Liver (tissue), 9 donors: ENCODE results near the gene OR4Q2. TPM values are rescaled to one million over a fixed set of nuclear protein-coding genes. Genes with fewer than 3 reads are reported as not detected.

Experiments used
- DNase-seq: peaks from one replicate; pipeline ENCODE4 v3.0.0-alpha.2; 2017; ENCODE audit warnings: low spot score
- H3K27ac ChIP-seq, 2 donors: one replicate each; pipeline ENCODE4 v1.7.0; 2013; ENCODE audit warnings: inconsistent platforms in 2 of 2, low read length in 2 of 2, control low read depth in 1 of 2, low read depth in 1 of 2, mild to moderate bottlenecking in 1 of 2
- H3K27me3 ChIP-seq, 4 donors: one replicate each; pipeline versions ENCODE4 v1.6.1 to v1.7.0; 2013; ENCODE audit warnings: low read length in 3 of 4, inconsistent platforms in 1 of 4, mild to moderate bottlenecking in 1 of 4, moderate library complexity in 1 of 4; ENCODE audit not compliant: control insufficient read depth in 4 of 4, insufficient read depth in 4 of 4
- H3K36me3 ChIP-seq, 4 donors: one replicate each; pipeline versions ENCODE4 v1.6.1 to v1.7.0; 2013; ENCODE audit warnings: low read length in 3 of 4, mild to moderate bottlenecking in 3 of 4, low read depth in 1 of 4, moderate library complexity in 1 of 4; ENCODE audit not compliant: control insufficient read depth in 4 of 4, insufficient read depth in 3 of 4
- H3K4me1 ChIP-seq, 4 donors: one replicate each; pipeline versions ENCODE4 v1.6.1 to v1.7.0; 2013; ENCODE audit warnings: low read length in 3 of 4, mild to moderate bottlenecking in 3 of 4, moderate library complexity in 1 of 4; ENCODE audit not compliant: control insufficient read depth in 4 of 4, insufficient read depth in 4 of 4
- H3K4me3 ChIP-seq, 3 donors: one replicate each; pipeline versions ENCODE4 v1.6.1 to v1.7.0; 2013; ENCODE audit warnings: low read length in 3 of 3, control low read depth in 1 of 3, low read depth in 1 of 3, mild to moderate bottlenecking in 1 of 3
- H3K9ac ChIP-seq, 2 donors: one replicate each; pipeline ENCODE4 v1.7.0; 2013; ENCODE audit warnings: low read length in 2 of 2, mild to moderate bottlenecking in 2 of 2, moderate library complexity in 2 of 2, control low read depth in 1 of 2, low read depth in 1 of 2
- H3K9me3 ChIP-seq, 4 donors: one replicate each; pipeline versions ENCODE4 v1.6.1 to v1.7.0; 2013; ENCODE audit warnings: low read length in 3 of 4; ENCODE audit not compliant: control insufficient read depth in 4 of 4
- ATF3 ChIP-seq: IDR thresholded peaks from 2 replicates; pipeline ENCODE4 v1.6.1; 2016; ENCODE audit warnings: antibody characterized with exemption
- EGR1 ChIP-seq, 2 donors: IDR thresholded peaks; 2 replicates each; pipeline ENCODE4 v1.6.1; 2016 to 2018; ENCODE audit warnings: antibody characterized with exemption in 2 of 2, low read depth in 2 of 2
- FOXA1 ChIP-seq: IDR thresholded peaks from 2 replicates; pipeline ENCODE4 v1.6.1; 2016; ENCODE audit warnings: antibody characterized with exemption
- FOXA2 ChIP-seq: IDR thresholded peaks from 2 replicates; pipeline ENCODE4 v1.6.1; 2016; ENCODE audit warnings: antibody characterized with exemption
- GABPA ChIP-seq, 2 donors: IDR thresholded peaks in 1 of 2; conservative IDR thresholded peaks in 1 of 2; 2 replicates each; pipeline ENCODE4 v1.6.1; 2016; ENCODE audit warnings: antibody characterized with exemption in 2 of 2, mild to moderate bottlenecking in 1 of 2, moderate library complexity in 1 of 2
- HNF4A ChIP-seq, 2 donors: conservative IDR thresholded peaks; 2 replicates each; pipeline ENCODE4 v1.6.1; 2016; ENCODE audit warnings: antibody characterized with exemption in 2 of 2, mild to moderate bottlenecking in 2 of 2
- HNF4G ChIP-seq: IDR thresholded peaks from 2 replicates; pipeline ENCODE4 v1.6.1; 2016; ENCODE audit warnings: antibody characterized with exemption
- JUND ChIP-seq, 2 donors: IDR thresholded peaks; 2 replicates each; pipeline ENCODE4 v1.6.1; 2016; ENCODE audit warnings: antibody characterized with exemption in 2 of 2
- MAX ChIP-seq: IDR thresholded peaks from 2 replicates; pipeline ENCODE4 v1.6.1; 2016; ENCODE audit warnings: antibody characterized with exemption
- NR2F2 ChIP-seq: IDR thresholded peaks from 2 replicates; pipeline ENCODE4 v1.6.1; 2016; ENCODE audit warnings: antibody characterized with exemption
- RAD21 ChIP-seq, 2 donors: IDR thresholded peaks; 2 replicates each; pipeline ENCODE4 v1.6.1; 2016; ENCODE audit warnings: antibody characterized with exemption in 2 of 2, mild to moderate bottlenecking in 2 of 2
- REST ChIP-seq: IDR thresholded peaks from 2 replicates; pipeline ENCODE4 v1.6.1; 2016; ENCODE audit warnings: antibody characterized with exemption, mild to moderate bottlenecking
- RXRA ChIP-seq, 2 donors: IDR thresholded peaks; 2 replicates each; pipeline ENCODE4 v1.6.1; 2017 to 2018; ENCODE audit warnings: antibody characterized with exemption in 2 of 2, mild to moderate bottlenecking in 1 of 2
- SP1 ChIP-seq: IDR thresholded peaks from 2 replicates; pipeline ENCODE4 v1.6.1; 2018; ENCODE audit warnings: antibody characterized with exemption, mild to moderate bottlenecking
- TAF1 ChIP-seq: conservative IDR thresholded peaks from 2 replicates; pipeline ENCODE4 v1.6.1; 2016; ENCODE audit warnings: antibody characterized with exemption, mild to moderate bottlenecking
- YY1 ChIP-seq: IDR thresholded peaks from 2 replicates; pipeline ENCODE4 v1.6.1; 2016; ENCODE audit warnings: antibody characterized with exemption, mild to moderate bottlenecking
- ZBTB33 ChIP-seq: IDR thresholded peaks from 2 replicates; pipeline ENCODE4 v1.6.1; 2016; ENCODE audit warnings: antibody characterized with exemption
- WGBS: extraction: QIAGEN DNeasy Blood & Tissue Kit; methylation state at CpG from one replicate; pipeline ENCODE4 v1.1.7; 2013; 5-methylcytosine and 5-hydroxymethylcytosine counted together
- polyA plus RNA-seq, 2 donors: library from polyadenylated mRNA; stranded (reverse) in 1 of 2; unstranded in 1 of 2; fragments of 200-250 nt in 1 of 2; fragments of >200 nt in 1 of 2; fragmentation: Nextera tagmentation in 1 of 2; extraction: Ambion mirVana in 1 of 2; gene quantifications; one replicate each; pipeline versions ENCODE4 v1.2.1 to v1.2.3, GENCODE V29; 2013 to 2015
- total RNA-seq, 2 donors: library from RNA; depleted of rRNA; stranded (reverse); fragments of >200 nt; gene quantifications; one replicate each; pipeline ENCODE4 v1.2.3, GENCODE V29; 2014
- TF ChIP-seq, protein P1 (sequence below): fragments of 150-350 bp; IDR thresholded peaks from 2 replicates; pipeline ENCODE4 v1.5.1; 2017; ENCODE audit warnings: improper control_type of control experiment, low read depth, low read length; ENCODE audit not compliant: missing input control
- donor health status: healthy.
- donor health status: healthy.
- donor health status: healthy.
- donor health status: healthy.
- donor health status: healthy.

Gene OR4Q2
- total and polyA plus RNA-seq, 4 donors = not detected

GRCh38 chr14:20008156-20008555 is 6.2 kb downstream of the OR4Q2 start:
- H3K4me3 ChIP-seq = no peak overlapping the region
- no peaks in the 10 kb centered on the region for H3K27me3 ChIP-seq
- DNase-seq = no peak
- H3K4me1 ChIP-seq = no peaks in the 10 kb centered on the region
- H3K27ac ChIP-seq = no peak overlapping the region
- no peaks in the 10 kb centered on the region for H3K36me3 ChIP-seq
- TF ChIP-seq TAF1 (no peak), ZBTB33 (no peak), GABPA (IDR thresholded peaks at IDR 0.05 in 1 of 2, conservative IDR thresholded peaks at IDR 0.05 in 1 of 2) (no peak), HNF4A (conservative IDR thresholded peaks at IDR 0.05) (no peak), JUND (IDR thresholded peaks at IDR 0.05) (no peak)
- H3K9me3 ChIP-seq = no peaks in the 10 kb centered on the region
- no peak overlapping the region for H3K9ac ChIP-seq

GRCh38 chr14:20019257-20019865 is 17.4 kb downstream of the OR4Q2 start, which contains the start of gene OR4K14:
OR4K14 (minus strand) TSS chr14:20019307; CDS start chr14:20015193, 4,114 bp downstream.
- DNase-seq = no peak
- Histone ChIP-seq H3K4me3 (no peak within 1 kb of the TSS), H3K4me1 (no peaks in the 10 kb centered on the region), H3K9ac (no peak within 1 kb of the TSS), H3K27ac (no peak within 1 kb of the TSS), H3K27me3 (no peaks in the 10 kb centered on the region), H3K36me3 (no peaks in the 10 kb centered on the region), H3K9me3 (peaks cover 0 to 4% (median 4%) of the 10 kb centered on the region in 4 donors)
- 65% methylated on average over 2 of the region's 2 CpGs for WGBS
- TF ChIP-seq ZBTB33 (no peak), ATF3 (no peak), HNF4A (conservative IDR thresholded peaks at IDR 0.05) (no peak), RAD21 (IDR thresholded peaks at IDR 0.05) (no peak), TAF1 (no peak), FOXA2 (no peak), EGR1 (IDR thresholded peaks at IDR 0.05; ENCODE audit: low read depth in 2 of 2) (no peak), RXRA (IDR thresholded peaks at IDR 0.05) (no peak), HNF4G (no peak), YY1 (no peak), NR2F2 (no peak), GABPA (IDR thresholded peaks at IDR 0.05 in 1 of 2, conservative IDR thresholded peaks at IDR 0.05 in 1 of 2) (no peak), FOXA1 (no peak), MAX (no peak), JUND (IDR thresholded peaks at IDR 0.05) (no peak), SP1 (no peak), REST (no peak)
- TF ChIP-seq, protein P1, sequence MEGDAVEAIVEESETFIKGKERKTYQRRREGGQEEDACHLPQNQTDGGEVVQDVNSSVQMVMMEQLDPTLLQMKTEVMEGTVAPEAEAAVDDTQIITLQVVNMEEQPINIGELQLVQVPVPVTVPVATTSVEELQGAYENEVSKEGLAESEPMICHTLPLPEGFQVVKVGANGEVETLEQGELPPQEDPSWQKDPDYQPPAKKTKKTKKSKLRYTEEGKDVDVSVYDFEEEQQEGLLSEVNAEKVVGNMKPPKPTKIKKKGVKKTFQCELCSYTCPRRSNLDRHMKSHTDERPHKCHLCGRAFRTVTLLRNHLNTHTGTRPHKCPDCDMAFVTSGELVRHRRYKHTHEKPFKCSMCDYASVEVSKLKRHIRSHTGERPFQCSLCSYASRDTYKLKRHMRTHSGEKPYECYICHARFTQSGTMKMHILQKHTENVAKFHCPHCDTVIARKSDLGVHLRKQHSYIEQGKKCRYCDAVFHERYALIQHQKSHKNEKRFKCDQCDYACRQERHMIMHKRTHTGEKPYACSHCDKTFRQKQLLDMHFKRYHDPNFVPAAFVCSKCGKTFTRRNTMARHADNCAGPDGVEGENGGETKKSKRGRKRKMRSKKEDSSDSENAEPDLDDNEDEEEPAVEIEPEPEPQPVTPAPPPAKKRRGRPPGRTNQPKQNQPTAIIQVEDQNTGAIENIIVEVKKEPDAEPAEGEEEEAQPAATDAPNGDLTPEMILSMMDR = no peak
